Caco-2 (cell line): ENCODE data around the gene THEM5. TPM values are rescaled to one million over a fixed set of nuclear protein-coding genes. Genes with fewer than 3 reads are reported as not detected.

Experiments
- BruUV-seq: library from RNA; stranded (reverse); fragments of 400-500 nt; replicated peaks from 2 replicates; lab custom pipeline; 2021; lab: Mats Ljungman, UMichigan
- CTCF ChIA-PET: fragments of 300-600 bp; sonication (Branson Sonifier 250); formaldehyde crosslinking; loops from one replicate; lab custom pipeline; 2022; ENCODE audit warnings: antibody characterized with exemption; lab: Charles Lee
- POLR2A ChIA-PET: fragments of 300-600 bp; sonication (Branson Sonifier 250); formaldehyde crosslinking; loops from one replicate; lab custom pipeline; 2022; ENCODE audit warnings: antibody characterized with exemption; lab: Charles Lee
- DNase-seq, 2 experiments: peaks; one replicate each; pipeline versions ENCODE4 v3.0.0 to v3.0.0-alpha.2; 2020 to 2022
- H3K27me3 ChIP-seq: replicated peaks from 2 replicates; pipeline ENCODE4 v1.6.0; 2011; ENCODE audit warnings: low read length; ENCODE audit not compliant: control insufficient read depth, insufficient read depth
- H3K36me3 ChIP-seq: 2 replicates; pipeline ENCODE4 v1.5.1; 2011; ENCODE audit warnings: low read length; ENCODE audit not compliant: control insufficient read depth, insufficient read depth
- H3K4me1 ChIP-seq: fragments of 250-450 bp; sonication (Bioruptor Pico); 2 replicates; pipeline ENCODE4 v1.5.1; 2020; ENCODE audit warnings: mild to moderate bottlenecking
- H3K4me3 ChIP-seq: 2 replicates; pipeline ENCODE4 v1.5.1; 2011; ENCODE audit warnings: low read depth, mild to moderate bottlenecking, control low read depth, low read length
- H3K9me3 ChIP-seq: fragments of 250-450 bp; sonication (Bioruptor Pico); 2 replicates; pipeline ENCODE4 v1.5.1; 2020; ENCODE audit warnings: mild to moderate bottlenecking, moderate library complexity
- H3K27ac Mint-ChIP-seq: one replicate; pipeline ENCODE4 v1.8.0; 2022; ENCODE audit warnings: mixed read lengths; ENCODE audit not compliant: unreplicated experiment
- H3K27me3 Mint-ChIP-seq: one replicate; pipeline ENCODE4 v1.8.0; 2022; ENCODE audit warnings: mixed read lengths; ENCODE audit not compliant: insufficient read depth, unreplicated experiment
- H3K36me3 Mint-ChIP-seq: one replicate; pipeline ENCODE4 v1.8.0; 2022; ENCODE audit warnings: mild to moderate bottlenecking, mixed read lengths; ENCODE audit not compliant: insufficient read depth, unreplicated experiment
- H3K4me1 Mint-ChIP-seq: one replicate; pipeline ENCODE4 v1.8.0; 2022; ENCODE audit warnings: low read depth, mixed read lengths; ENCODE audit not compliant: unreplicated experiment
- H3K4me3 Mint-ChIP-seq: one replicate; pipeline ENCODE4 v1.8.0; 2022; ENCODE audit warnings: mild to moderate bottlenecking, moderate library complexity, mixed read lengths; ENCODE audit not compliant: unreplicated experiment
- H3K9me3 Mint-ChIP-seq: one replicate; pipeline ENCODE4 v1.8.0; 2022; ENCODE audit warnings: mixed read lengths; ENCODE audit not compliant: unreplicated experiment
- CTCF ChIP-seq, 2 experiments: fragments of 200-600 bp in 1 of 2; IDR thresholded peaks; 1 replicate in 1 of 2; 2 replicates in 1 of 2; pipeline versions ENCODE4 v1.5.1 to v1.8.0; 2011 to 2022; ENCODE audit warnings: antibody characterized with exemption in 1 of 2, control low read depth in 1 of 2, inconsistent platforms in 1 of 2, low read depth in 1 of 2, low read length in 1 of 2, mild to moderate bottlenecking in 1 of 2, moderate library complexity in 1 of 2; ENCODE audit not compliant: insufficient read depth in 1 of 2, severe bottlenecking in 1 of 2, unreplicated experiment in 1 of 2
- intact Hi-C: fragments of 100-400 bp; cut with micrococcal nuclease; formaldehyde crosslinking; loops from one replicate; pipeline ENCODE4 v1.10.0; 2022; ENCODE audit not compliant: unreplicated experiment
- total RNA-seq: library from RNA; stranded (reverse); gene quantifications from 2 replicates; pipeline ENCODE4 v1.2.3, GENCODE V29; 2022

The THEM5 gene
- total RNA-seq, 1 experiment from 2014 or later = not detected

DNA sequence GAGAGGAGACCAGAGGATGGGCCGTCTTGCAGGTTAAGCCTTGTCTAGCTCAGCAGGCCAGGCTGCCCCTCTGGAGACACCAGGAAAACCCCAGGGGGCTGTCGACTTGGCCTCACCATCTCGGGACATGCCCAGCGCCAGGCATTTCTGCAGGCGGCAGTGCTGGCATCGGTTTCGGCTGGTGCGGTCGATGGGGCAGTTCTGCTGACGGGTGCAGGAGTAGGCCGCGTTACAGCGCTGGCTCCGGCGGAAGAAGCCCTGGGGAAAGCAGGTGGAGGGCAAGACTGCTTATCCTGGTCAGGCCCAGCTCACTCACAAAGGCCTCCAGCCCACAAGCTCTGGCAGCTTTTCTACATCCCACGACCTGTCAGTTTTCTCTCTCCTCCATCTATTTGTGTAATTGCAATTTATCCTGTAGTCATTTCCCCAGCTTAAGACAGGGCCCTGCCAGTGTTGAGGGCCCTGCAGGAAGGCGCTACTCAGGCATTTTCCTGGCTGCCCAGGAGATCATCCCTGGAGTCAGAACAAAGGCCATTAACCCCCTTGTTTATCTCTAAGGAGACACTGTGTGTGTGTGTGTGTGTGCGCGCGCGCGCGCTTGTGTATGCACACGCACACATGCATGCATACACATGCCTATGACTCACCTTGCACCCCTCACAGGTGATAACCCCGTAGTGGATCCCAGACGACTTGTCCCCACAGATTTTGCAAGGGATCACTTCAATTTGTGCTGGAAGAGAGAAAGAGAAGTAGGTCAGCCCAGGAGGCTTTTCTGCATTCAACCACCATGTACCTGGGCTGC lies 36.8 kb downstream of the THEM5 start:
- DNase-seq = no peak
- intact Hi-C loops = no loop called here
- Mint-ChIP-seq H3K36me3 (no peaks in the 10 kb centered on the region), H3K9me3 (no peaks in the 10 kb centered on the region), H3K27me3 (peaks cover 5% of the 10 kb centered on the region), H3K4me1 (no peaks in the 10 kb centered on the region), H3K4me3 (no peak overlapping the region), H3K27ac (no peak overlapping the region)
- TF ChIP-seq CTCF (IDR thresholded peaks at IDR 0.05; ENCODE audit: insufficient read depth in 1 of 2, low read depth in 1 of 2, low read length in 1 of 2, severe bottlenecking in 1 of 2, unreplicated experiment in 1 of 2) = no peak
- CTCF ChIA-PET = interaction anchor here (0.8 kb wide), 1 partner anchor 20 kb away, joined by 3 read pairs; no protein-coding TSS in a partner anchor
- no peaks in the 10 kb centered on the region for H3K36me3 ChIP-seq
- POLR2A ChIA-PET = no interaction called here
- H3K9me3 ChIP-seq = no peaks in the 10 kb centered on the region
- no peak overlapping the region for H3K4me3 ChIP-seq
- H3K27me3 ChIP-seq = no peaks in the 10 kb centered on the region; the same call in none of the 2 replicates
- H3K4me1 ChIP-seq = no peaks in the 10 kb centered on the region
- no TSS peak for BruUV-seq

GRCh38 chr1:151815716-151816327 lies 37.7 kb downstream of the THEM5 start:
- Mint-ChIP-seq H3K27ac (no peak overlapping the region), H3K4me3 (no peak overlapping the region), H3K27me3 (peaks cover 5% of the 10 kb centered on the region), H3K36me3 (no peaks in the 10 kb centered on the region), H3K4me1 (no peaks in the 10 kb centered on the region), H3K9me3 (no peaks in the 10 kb centered on the region)
- Histone ChIP-seq H3K9me3 (no peaks in the 10 kb centered on the region), H3K4me1 (no peaks in the 10 kb centered on the region), H3K36me3 (no peaks in the 10 kb centered on the region), H3K27me3 (no peaks in the 10 kb centered on the region; the same call in 1 of the 2 replicates), H3K4me3 (no peak overlapping the region)
- no peak for TF ChIP-seq CTCF (IDR thresholded peaks at IDR 0.05; ENCODE audit: insufficient read depth in 1 of 2, low read depth in 1 of 2, low read length in 1 of 2, severe bottlenecking in 1 of 2, unreplicated experiment in 1 of 2)
- intact Hi-C loops = no loop called here
- no peak for DNase-seq
- POLR2A ChIA-PET = no interaction called here
- BruUV-seq = no TSS peak
- CTCF ChIA-PET = interaction anchor here (0.9 kb wide), 1 partner anchor 21 kb away, joined by 3 read pairs; no protein-coding TSS in a partner anchor

DNA sequence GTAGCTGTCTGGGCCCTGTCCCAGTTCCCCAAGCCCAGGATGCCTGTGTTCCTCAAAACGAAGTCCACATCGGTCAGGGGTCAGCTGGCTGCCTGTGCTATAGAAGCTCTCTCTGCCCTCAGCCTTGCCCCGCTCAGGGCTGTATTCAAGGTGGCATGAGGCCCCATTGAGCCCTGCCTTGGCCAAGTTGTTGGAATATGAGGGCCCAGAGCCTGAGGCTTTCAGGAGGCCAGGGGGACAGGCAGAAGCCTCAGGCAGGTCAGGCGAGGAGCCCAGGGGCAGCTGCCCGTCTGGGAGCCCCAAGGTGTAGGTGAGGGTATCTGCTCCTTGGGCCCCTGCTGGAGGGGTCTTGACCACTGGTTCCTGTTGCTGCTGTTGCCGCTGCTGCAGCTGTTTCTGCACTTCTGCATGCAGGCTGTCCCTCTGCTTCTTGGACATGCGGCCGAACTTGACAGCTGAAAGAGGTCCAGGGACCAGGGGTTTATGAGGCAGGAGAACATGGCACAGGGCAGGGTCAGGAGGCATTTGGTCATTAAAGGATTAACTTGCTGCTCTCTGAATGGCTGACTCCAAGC lies 38.5 kb downstream of the THEM5 start:
- no peaks in the 10 kb centered on the region for H3K9me3 ChIP-seq
- Mint-ChIP-seq H3K36me3 (no peaks in the 10 kb centered on the region), H3K27me3 (peaks cover 5% of the 10 kb centered on the region), H3K9me3 (no peaks in the 10 kb centered on the region), H3K27ac (no peak overlapping the region), H3K4me1 (peaks cover 3% of the 10 kb centered on the region), H3K4me3 (no peak overlapping the region)
- POLR2A ChIA-PET = no interaction called here
- no TSS peak for BruUV-seq
- H3K27me3 ChIP-seq = no peaks in the 10 kb centered on the region; the same call in 1 of the 2 replicates
- CTCF ChIA-PET = interaction anchor here (0.9 kb wide), 1 partner anchor 22 kb away, joined by 3 read pairs; no protein-coding TSS in a partner anchor
- intact Hi-C loops = no loop called here
- no peak for DNase-seq
- no peaks in the 10 kb centered on the region for H3K4me1 ChIP-seq
- no peak for TF ChIP-seq CTCF (IDR thresholded peaks at IDR 0.05; ENCODE audit: insufficient read depth in 1 of 2, low read depth in 1 of 2, low read length in 1 of 2, severe bottlenecking in 1 of 2, unreplicated experiment in 1 of 2)
- no peaks in the 10 kb centered on the region for H3K36me3 ChIP-seq
- no peak overlapping the region for H3K4me3 ChIP-seq
